DLD1 (cell line): ENCODE measurements around the gene ZNF23.

Source experiments
- in situ Hi-C: cut with HindIII; loops from 2 replicates; pipeline ENCODE4 v1.10.0; 2017; ENCODE audit warnings: low sequenced_read_pairs

Gene ZNF23

GRCh38 chr16:71399801-71400563 lies 62.1 kb downstream of the ZNF23 start:
- in situ Hi-C loops, result no loop called here
